GM19467 (cell line): ENCODE measurements around the gene CALU.

Experiments used
- ATAC-seq: cut with Tn5 transposase; IDR thresholded peaks from one replicate; pipeline ENCODE4 v1.9.1; 2021; ENCODE audit warnings: mild to moderate bottlenecking, moderate library complexity; ENCODE audit not compliant: unreplicated experiment

The CALU gene

DNA sequence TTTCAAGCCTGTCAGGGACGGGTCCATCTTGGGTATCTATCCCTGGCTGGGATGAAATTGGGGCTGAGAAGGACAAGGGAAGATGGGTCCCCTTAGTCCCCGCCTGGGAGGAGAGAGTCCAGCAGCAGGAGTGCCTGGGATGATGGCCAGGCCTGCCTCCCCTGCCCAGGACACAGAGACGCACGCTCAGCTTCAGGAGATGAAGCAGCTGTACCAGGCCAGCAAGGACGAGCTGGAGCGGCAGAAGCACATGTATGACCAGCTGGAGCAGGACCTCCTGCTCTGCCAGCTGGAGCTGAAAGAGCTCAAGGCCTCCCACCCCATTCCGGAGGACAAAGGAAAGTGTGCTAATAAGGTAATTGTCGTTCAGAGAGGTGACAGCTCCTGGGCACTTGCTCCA lies 68.0 kb downstream of the CALU start:
- no peak for ATAC-seq

DNA sequence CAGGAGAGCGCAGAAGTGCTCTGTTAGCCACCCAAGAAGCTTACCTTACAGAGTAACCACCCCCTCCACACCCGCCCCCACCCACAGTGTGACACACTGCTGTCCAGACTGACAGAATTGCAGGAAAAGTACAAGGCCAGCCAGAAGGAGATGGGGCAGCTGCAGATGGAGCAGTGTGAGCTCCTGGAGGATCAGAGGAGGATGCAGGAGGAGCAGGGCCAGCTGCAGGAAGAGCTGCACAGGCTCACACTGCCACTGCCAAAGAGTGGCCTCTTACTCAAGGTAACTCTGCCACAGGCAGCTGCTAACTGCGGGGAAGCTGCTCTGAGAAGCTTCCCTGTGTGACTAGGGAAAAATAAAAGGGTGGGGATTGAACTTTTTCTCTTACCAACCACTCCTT lies 70.2 kb downstream of the CALU start:
- no peak for ATAC-seq

- ATAC-seq = no peak
These were observed 71.3 kb downstream of the CALU start for GRCh38 chr7:128810473-128810872.

DNA sequence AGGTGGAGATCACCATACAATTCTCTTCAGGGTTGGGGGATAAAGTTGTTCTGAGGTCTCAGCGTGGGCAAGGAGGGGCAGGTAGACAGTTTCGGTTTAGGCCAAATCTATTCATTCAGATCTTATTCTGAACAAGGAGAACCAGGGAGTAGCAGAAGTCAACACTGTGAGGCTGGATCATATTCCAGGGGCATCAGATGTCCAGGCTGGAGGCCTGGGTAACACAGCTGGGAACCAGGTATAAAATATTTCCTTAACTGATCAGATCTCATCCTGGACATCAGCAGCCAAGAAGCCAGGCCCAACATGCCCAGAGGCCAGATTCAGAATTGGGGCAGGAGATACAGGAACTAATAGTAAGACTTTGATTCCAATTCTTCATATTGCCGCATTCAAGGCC lies 71.8 kb downstream of the CALU start:
- ATAC-seq = no peak

DNA sequence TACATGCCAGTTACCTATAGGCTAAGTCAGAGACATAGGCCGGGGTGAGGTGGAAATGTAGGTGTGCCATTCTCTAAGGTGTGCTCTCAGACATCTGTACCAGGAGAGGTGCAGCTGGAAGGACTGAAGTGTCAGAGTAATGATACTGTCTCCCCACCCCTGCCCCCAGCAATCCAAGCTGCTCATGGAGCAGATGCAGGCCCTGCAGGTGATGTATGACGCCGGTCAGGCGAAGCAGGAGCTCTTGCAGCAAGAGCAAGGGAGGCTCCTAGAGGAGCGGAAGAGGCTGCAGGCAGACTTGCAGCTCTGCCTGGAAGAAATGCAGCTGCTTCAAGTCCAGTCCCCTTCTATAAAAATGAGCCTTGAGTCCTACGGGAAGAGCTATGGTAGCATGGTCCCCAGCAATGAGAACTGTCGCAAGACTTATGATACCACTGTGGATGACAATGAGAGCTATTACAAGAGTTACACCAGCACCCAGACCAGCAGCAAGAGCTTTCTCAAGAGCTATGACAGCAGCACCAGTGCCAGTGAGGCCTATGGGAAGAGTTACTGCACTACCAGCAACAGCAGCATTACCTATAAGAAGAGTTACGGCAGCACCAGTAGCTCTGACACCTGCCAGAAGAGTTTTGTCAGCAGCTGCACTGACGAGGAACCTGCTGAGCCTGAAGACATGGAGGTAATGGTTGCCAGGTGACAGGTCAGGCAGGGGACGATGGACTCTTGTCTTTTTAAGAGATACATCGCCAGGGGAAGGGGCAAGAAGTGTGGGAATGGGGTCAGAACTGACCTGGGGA lies 72.7 kb downstream of the CALU start:
- no peak for ATAC-seq

DNA sequence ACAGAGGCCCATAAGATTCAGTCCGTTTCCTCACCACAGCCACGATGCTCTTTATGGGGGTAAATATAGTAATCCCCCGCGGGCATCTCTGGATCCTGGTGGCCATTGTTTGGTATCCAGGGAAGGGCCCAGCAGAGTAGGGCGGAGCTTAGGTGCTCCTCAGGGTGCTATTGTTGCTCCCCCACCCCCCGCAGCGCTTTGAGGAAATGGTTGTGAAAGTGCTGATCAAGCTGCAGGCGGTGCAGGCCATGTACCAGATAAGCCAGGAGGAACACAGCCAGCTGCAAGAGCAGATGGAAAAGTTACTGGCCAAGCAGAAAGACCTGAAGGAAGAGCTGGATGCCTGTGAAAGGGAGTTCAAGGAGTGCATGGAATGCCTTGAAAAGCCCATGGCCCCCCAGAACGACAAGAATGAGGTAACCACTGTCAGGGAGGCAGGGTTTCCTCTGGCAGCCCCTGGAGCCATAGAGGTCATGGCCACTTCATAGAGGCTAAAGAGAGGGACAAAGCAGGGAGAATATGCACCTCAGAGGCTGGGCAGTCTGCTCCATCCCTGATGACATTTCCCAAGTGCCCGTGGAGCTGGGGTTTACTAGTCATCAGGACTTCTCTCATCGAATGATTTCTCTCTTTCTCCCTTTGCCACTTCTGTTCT lies 73.5 kb downstream of the CALU start:
- ATAC-seq = no peak

GRCh38 chr7:128814499-128814898 lies 75.3 kb downstream of the CALU start:
- ATAC-seq = no peak

DNA sequence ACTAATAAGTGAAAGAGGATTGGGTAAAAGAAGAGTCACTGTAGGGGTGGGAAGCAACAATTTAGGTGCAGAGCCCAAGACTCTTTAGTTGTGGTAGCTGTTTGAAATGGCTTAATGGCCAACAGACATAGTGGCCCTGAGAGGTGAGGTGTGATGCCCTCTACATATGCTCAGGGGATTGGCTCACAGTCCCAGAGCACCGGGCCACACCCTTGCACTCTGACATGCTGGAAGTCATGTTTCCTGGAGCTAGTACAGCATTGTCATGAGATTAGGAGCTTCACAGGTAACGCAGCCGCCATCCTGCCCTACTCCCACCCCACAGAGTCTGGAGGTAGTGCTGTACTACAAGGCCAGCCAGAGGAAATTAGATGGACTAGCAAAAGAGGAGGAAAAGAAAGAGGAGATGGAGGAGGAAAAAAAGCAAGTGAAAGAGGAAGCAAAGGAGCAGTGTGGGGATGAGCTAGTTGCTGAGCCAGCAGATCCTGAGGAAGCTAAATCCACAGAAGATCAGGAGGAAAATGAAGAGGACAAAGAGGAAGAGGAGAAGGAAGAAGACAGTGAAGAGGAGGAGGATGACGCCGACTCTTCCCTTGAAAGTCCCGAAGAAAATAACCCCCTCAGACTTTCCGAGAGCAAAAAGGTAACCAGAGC lies 76.3 kb downstream of the CALU start:
- ATAC-seq = no peak

DNA sequence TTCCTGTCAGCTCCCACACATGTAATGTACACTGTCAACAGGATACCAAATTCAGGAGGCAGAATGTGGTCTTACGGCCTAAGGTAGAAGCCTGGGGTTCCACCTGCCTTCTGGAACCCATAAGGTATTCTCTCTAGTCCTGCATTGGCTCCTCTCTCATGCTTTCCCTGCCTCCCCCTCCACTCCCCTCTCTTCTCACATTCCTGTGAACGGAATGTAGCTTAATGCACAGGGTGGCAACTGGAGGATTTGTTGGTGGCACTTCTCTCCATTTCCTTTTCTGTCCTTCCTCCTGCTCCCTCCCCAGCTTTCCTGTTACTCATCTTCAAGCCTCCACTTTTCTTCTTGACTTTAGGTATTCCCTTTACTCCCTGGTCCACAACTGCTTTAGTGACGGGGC lies 79.5 kb downstream of the CALU start:
- ATAC-seq = no peak
